Hematopoietic multipotent progenitor cell treated with erythropoietin and hydrocortisone succinate and interleukin-3 and kit ligand, for 8 days (in vitro differentiated cells): ENCODE results near the gene CHSY1.
A peak's percentile ranks its signal among the peaks of the same experiment; 100 is the strongest.
"Not testable (repeated sequence)": the region's sequence is repeated elsewhere in the genome, so short reads cannot be mapped to it uniquely, and the experiment has no call there.

Source experiments
- DNase-seq: peaks from one replicate; pipeline ENCODE4 v3.0.0-alpha.2; 2015

The CHSY1 gene

DNA sequence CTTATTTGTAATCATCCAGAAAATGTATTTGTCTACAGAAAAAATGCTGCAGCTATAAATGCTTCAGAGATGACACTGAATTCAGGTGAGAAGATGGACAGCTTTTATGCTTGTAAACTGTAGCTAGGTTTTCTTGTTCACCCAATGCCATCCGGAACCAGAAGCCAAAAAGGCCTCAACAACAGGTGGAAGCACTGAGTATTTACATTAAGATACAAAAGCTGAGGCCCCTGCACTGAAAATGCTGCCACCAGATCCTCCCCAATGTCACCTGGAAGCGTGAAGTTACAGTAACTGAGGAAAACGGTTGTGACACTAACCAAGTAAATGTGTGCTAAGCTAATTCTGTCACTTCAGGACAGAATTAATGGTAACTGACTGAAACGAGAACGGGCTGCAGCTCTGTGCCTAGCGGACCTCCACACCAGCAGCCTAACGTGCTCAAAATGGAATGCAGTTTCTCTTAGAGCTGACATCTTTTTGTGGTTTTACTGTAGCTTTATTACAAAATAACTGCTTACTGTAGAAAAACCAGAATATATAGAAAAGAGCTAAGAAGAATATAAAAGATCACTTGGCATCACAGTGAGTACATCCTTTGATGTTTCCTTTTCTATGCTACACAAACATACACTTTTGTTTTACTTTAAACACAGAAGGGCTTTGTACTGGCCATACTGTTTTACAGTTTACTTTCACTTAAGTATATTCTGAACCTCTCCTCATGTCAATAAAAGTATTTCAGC, 7.6 kb downstream of the CHSY1 start:
- DNase-seq, result no peak

DNA sequence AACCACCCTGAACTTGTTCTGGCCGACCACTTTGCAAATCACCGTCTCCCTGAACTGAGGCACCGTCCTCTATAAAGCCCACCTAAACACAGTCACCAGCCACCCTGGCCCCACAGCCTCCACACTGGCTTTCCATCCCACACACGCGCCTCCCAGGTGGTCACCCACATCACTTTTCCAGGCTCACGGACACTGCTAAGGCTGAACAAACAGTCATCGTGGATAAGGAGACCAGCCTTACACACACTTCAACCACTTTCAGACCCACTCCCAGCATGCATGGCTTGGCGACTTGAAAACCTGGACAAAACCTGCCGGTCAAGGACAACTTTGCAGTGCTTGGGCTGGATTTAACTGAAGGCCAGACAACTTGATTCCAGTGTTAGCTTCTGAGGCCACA, 8.4 kb downstream of the CHSY1 start:
- DNase-seq, result no peak

DNA sequence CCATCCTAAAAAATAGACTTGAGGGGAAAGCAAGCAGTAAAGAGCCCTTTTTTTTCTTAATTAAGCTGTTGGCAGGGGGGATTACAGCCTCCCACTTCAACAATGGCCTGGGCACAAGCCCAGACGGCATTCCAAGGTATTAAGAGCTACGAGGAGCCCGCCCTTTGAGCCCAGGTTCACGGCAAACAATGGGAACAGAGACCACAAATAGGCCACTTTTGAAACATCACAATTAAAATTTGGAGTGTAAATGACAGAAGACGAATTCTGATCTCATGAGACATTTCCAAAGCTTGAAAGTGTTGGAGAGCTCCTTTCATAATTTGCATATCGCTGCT, 8.9 kb downstream of the CHSY1 start:
- no peak for DNase-seq

DNA sequence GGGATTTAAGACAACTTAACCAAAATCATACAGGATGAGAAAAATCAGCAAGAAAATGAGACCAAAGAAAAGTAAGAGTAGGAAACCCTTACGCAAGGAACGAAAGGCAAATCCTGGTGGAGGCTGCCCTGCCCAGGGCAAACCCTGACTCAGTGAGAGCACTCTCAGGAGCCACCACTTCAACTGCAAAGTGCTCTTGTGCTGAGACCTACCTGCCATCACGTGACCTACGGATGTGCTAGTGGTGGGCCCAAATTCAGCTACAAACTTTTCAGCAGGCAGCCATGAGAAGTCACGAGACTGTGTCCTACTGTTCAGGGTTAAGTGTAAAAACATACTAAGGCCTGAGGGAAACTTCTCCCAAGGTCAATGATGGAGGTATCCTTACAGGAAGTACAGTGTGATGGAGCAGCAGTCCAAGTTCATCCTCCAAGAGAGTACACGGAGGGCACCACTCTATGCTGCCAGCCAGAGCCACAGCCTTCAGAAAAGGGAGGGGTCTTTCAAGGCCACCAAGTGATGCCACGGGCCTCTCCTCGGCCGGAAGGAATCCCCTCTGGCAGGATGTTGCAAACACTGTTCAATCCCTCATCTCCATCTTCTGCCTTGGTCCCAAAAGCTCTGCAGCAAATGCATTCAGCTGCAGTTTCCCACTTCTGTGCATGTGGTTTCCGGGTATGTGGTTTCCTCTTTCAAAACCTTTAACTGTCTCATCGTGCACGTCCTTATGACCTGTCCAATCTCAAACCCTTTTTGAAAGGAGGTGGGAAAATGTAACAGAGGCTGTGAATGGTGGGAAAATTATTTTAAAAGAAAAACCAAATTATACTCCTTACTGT, 9.5 kb downstream of the CHSY1 start:
- peak; percentile 52 for DNase-seq

DNA sequence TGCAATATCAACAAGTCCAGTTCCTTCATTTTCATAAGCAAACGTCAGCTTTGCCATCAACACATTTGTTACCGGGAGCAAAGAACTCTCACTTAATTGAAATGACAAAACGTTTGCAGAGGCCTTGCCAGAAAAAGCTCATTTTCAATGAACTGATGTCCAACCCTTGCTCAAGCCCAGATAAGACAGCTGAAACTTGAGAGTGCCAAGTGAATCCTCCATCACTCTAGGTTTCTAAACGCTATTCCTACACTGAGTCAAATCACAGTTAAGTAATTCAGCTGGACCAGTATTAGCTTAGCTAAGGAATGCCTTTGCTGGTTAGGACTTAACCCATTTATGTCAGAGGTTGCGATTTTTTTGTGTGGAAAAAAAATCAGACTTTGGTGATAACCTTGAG, 11.5 kb downstream of the CHSY1 start:
- DNase-seq, result no peak

DNA sequence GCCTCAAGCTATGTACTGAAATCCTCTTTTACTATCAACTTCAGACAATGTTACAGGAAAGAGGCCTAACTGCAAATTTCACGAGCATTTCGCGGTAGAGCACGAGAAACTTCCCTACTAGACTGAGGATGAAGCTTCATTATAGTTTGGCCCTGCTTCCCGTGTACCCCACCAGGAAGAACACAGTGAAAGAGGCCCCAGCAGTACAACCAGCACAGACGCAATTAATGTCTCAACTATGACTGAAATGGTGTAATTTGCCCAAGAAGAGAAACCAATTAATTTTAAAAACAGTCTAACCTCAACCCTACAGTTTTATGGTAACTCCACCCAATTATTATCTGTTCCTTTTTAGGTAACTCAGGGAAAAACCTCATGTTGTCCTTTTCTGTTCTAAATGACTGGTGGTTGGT, 12.1 kb downstream of the CHSY1 start:
- peak; percentile 36 for DNase-seq

DNA sequence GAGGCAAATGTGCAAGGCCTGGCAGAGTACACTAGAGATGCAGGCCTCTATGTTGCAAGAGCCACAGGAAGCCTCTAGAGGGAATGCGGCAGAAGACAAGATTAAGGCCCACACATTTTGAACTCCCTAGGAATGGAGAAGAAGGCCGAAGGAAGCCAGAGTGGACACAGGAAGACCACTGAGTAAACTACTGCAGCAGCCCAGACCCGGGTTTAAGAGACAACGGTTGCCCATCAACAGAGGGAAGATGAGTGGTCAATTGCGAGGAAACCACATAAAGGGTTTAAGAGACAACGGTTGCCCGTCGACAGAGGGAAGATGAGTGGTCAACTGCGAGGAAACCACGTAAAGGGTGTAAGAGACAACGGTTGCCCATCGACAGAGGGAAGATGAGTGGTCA, 14.6 kb downstream of the CHSY1 start:
- DNase-seq, result no peak

DNA sequence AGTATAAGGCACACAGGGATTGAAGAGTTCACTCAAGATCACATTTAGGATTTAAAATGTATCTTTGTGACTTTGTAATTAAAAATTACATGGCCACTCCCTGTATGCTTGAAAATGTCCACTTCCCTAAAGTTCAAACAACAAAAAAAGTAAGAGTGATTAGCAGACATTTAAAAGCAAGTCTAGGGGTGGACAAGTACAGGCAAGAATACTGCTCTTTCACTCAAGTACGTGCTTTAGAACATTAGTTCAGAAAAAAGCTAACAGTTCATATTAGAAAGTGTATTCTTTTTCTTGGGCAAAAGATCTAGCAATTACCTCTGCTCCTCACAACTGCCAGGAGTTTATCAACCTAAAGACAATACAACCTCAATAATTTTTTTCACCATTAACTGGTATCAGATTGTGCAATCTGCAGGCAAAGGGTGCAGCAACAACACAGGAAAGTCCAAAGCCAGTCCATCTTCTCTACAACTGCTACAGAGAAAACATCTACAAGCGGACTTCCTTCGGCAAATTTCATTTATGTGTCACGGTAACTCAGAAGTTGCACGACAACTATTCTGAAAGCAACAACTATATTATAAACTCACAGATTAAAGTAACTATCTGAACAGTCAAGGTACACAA, 18.1 kb downstream of the CHSY1 start:
- no peak for DNase-seq

DNA sequence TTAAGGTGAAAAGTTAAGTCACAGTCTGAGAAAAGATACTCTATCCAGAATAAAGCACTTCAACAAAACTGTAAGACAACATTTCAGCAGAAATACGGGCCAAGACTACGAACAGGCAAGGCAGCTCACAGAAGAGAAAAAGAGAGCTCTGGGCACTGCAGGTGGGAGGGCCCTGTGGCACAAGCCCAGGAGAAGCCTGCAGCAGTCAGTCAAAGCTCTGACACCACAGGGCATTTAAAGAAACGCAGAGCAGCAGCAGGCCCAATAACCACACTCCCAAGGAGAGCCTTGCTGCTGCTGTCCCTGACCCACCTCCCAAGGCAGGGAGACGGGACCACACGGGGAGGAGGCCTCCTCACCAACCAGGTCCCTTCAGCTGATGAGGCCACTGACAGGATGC, 19.2 kb downstream of the CHSY1 start:
- no peak for DNase-seq

DNA sequence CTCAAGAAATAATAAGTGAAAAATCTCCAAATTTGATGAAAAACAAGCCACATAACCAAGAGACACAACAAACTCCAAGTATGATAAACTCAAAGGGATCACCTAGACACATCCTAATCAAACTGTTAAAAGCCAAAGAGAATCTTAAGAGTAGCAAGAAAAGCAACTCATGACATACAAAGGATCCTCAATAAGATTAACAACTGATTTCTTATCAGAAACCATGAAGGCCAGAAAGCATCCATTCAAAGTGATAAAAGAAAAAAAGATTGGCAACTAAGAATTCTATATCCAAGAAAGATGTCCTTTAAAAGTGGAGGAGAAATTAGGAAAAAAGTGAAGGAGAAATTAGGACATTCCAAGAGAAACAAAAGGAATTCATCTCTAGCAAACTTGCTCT, 23.5 kb downstream of the CHSY1 start:
- no peak for DNase-seq

DNA sequence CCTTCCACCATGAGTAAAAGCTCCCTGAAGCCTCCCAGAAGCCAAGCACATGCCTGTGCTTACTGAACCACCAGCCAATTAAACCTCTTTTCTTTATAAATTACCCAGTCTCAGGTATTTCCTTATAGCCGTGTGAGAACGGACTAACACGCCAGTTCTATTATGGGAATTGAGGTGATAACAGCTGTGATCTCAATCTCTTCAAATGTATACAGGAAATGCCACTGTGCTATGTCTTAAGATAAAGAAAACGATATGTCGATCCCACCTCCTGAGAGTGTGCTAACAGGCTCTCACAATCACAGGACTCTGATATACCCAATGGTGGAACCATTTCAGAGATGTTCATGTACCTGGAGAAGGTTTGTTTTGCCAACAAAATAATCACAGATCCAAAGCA, 26.2 kb downstream of the CHSY1 start:
- no peak for DNase-seq

DNA sequence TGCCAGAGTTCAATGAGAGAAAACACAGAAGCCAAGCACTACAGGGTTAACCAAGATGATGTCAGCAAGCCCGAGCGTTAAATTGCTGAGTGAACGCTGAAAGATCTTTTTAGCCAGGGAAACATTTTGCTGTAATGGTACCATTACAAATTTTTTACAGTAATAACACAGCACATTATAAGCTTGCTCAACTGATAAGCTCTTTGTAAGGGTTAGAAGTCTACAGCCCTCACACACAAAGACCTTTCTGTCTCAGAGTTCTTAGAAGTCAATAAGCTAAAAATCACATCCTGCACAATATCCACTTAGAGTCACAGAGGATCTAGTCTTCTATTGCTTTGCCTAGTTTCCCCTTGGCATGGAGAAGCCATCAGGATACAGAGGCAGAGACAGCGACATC, 29.9 kb downstream of the CHSY1 start:
- no peak for DNase-seq

DNA sequence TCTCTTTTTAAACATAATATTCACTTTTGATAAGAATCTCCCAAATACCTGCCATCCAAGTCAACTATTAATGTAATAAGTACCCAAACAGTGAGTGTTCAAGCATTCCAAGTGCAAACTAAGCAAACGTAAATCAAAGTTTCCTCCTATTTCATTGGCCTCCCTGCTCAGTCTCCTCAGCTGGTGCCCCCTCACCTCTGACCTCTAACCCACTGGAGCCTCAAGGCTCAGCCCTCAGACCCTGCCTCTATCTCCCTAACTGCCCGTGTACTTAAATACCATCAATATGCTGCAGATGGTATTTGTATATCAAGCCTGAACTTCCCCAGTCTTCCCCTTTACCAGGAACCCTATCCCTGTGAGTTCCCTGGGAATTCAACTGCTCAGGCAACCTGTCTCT, 31.8 kb downstream of the CHSY1 start:
- DNase-seq, result no peak

DNA sequence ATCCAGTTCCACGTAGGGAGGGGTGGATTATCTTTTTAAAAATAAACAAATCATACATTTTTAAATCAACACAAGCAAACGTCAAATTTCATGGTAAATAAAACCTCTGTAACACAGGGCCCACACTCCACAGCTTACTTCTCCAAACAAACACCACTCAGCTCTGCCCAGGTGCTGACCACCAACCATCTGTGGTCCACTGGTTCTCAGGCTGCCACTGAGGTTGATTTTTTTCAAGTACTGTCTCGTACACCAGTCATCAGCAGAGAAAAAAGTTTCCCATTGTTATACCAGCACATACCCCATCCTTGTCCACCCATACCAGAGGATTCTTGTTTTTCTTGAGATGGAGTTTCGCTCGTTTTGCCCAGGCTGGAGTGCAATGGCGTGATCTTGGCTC, 32.4 kb downstream of the CHSY1 start:
- DNase-seq, result no peak

DNA sequence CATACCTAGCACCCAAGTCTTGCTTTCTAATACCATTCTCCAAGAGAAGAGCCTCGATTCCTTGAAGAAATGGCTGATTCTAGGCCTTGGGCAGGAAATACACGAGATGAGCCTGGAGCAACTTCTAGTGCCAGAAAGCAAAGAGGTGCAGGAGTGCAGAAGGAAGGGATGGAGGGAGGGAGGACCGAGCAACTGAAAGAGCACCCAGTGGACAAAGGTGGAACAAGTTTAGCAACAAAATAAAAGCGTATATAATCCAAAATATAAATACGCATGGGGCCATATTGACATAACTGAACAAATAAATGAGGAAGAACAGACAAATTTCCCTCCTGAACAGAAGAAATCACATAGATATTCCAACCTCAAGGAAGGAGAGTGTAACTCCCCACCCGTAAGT, 34.4 kb downstream of the CHSY1 start:
- no peak for DNase-seq

DNA sequence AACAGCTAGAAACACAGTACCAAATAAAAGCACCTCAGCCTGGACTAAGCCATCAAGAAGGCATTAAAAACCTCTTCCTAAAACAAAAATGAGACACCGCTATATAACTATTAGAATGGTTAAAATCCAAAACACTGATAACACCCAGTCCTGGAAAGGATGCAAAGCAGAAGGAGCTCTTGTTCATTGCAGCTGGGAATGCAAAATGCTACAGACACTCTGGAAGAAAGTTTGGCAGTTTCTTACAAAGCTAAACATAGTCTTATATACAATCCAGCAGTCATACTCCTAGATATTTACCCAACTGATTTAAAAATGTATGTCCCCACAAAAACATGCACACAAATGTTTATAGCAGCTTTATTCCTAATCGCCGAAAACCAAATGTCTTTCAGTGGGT, 35.7 kb downstream of the CHSY1 start:
- no peak for DNase-seq

DNA sequence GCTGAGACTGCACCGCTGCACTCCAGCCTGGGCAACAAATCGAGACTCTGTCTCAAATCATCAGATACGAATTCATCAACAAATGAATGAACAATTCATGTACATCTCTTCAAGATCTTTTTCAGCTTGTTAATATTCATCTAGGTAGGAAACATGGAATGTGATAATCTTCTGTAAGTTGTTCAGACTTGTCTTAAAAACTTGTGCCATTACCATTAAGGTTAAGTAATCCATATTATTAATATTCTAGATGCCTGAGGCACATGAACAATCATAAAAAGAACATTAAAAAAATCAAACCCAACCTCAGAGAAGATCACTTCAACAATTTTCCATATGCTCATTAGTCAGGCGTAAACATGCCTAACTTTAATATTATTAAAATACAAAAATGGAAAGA, 36.2 kb downstream of the CHSY1 start:
- DNase-seq, result no peak

DNA sequence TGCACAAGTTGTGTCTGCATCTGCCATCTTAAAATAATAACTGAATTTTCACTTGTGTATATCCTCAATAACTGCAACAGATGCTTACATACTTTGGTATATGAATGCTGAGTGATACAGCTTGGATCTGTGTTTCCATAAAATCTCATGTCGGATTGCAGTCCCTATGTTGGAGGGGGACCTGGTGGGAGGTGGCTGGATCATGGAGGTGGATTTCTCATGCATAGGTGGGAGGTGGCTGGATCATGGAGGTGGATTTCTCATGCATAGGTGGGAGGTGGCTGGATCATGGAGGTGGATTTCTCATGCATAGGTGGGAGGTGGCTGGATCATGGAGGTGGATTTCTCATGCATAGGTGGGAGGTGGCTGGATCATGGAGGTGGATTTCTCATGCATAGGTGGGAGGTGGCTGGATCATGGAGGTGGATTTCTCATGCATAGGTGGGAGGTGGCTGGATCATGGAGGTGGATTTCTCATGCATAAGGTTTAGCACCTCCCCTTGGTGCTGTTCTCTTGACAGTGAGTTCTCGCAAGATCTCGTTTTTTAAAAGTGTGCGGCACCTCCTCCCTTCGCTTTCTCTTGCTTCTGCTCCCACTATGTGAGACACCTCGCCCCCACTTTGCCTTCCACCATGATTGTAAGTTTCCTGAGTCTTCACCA, 37.3 kb downstream of the CHSY1 start:
- not testable (repeated sequence) for DNase-seq

DNA sequence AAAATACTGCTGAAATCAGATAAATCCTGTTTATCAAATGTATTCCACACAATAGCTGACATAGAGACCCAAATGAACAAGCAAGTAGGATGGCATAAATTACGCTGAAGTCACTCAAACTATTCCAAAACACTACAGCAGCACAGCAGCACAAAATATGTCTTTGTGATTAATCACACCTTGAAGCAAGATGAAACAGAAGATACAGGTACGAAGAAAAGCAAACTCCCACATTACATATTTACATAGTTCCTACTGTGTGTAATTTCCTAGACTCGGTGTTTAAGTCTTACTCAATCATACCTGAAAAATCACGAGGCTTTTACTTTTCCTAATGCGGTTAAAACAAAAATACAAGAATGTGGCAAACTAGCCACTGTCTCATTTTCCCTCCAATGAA, 38.3 kb downstream of the CHSY1 start:
- no peak for DNase-seq

DNA sequence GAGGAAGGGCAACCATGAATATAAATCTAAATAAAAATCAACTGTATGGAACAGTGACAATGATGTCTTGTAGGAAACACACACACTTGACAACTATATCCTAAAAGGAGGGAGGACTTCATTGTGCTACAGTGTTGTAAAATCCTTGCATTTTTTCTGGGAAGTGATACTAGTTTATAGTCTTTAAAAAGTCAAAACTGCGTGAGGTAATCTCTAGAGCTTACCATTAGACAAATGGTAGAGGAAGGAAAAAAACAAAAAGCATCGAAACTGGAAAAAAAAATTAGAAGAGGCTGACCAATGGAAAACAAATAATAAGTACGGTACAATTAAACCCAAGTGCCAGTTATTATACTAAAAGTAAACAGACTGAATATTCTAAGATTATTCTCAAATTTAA, 38.7 kb downstream of the CHSY1 start:
- DNase-seq, result no peak

DNA sequence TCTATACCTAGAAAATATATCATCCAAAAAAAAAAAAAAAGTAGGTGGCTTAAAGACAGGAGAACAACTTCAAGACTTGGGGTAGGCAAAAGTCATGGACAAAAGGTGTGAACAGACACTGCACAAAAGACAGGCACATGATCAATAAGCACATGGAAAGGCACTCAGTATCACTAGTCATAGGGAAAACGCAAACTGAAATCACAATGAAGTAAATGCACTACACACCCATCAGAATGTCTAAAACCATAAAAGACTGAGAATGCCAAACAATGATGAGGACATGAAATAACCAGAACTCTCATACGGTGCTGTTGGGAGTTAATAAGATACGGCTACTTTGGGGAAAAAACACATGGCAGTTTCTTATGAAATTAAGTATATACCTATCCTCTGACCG, 40.0 kb downstream of the CHSY1 start:
- DNase-seq, result no peak

DNA sequence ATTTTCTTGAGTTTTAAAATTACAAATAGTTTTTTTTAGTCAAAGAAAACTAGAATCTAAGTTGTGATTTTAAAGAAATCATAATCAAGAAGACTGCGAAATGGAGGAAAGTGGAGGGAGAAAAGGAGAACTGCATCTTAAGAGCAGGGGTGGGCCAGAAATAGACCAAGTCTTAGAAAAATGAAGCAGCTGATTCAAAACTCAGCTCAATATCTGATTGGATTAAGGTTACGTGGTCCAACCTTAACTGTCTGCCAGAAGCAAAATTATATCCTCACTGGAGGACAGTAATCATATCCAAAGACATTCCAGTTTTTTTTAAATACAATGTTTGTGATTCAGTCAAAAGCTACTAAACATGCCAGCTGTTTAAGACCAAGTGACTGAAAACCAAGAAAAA, 41.4 kb downstream of the CHSY1 start:
- DNase-seq, result no peak

DNA sequence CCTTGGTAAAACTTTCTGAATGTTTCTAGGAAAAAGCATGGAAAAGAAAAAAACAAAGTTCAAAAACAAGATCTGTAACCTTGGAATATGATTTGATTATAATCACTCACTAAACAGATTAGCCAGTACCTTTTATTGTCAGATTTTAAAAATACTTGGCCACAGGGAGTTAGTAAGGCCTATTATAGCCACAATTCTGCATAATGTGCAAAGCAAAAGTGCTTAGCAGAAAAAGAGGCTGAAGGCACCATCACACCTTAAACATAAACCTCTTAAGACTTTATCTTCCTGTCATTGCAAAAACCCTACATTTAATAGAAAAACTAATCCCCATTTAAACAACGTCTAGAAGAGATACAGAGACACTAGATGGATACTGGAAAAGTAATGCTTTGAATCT, 41.8 kb downstream of the CHSY1 start:
- DNase-seq, result no peak
